Measurements from ENCODE around the gene DRC3.
"Not testable (repeated sequence)": the region's sequence is repeated elsewhere in the genome, so short reads cannot be mapped to it uniquely, and the experiment has no call there.

DRC3 gene

DNA sequence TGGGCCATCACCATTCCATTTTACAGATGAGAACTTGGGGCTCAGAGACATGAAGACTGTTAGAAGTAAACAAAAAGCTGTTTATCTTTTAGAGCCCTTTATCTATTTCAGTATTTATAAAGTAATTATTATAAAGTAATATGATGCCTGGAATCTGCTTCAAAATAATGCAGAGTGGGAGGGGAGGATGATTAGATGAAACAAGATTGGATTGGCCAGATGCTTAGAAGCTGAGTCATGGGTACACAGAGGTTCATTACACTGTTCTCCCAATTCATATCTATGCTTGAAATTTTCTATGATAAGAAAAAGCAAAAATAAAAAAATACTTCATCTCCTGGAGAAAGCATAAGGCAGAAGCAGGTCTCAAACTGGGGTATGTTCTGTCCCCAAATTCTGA is 29.8 kb upstream of the DRC3 start:
- no peak for DNase-seq

DNA sequence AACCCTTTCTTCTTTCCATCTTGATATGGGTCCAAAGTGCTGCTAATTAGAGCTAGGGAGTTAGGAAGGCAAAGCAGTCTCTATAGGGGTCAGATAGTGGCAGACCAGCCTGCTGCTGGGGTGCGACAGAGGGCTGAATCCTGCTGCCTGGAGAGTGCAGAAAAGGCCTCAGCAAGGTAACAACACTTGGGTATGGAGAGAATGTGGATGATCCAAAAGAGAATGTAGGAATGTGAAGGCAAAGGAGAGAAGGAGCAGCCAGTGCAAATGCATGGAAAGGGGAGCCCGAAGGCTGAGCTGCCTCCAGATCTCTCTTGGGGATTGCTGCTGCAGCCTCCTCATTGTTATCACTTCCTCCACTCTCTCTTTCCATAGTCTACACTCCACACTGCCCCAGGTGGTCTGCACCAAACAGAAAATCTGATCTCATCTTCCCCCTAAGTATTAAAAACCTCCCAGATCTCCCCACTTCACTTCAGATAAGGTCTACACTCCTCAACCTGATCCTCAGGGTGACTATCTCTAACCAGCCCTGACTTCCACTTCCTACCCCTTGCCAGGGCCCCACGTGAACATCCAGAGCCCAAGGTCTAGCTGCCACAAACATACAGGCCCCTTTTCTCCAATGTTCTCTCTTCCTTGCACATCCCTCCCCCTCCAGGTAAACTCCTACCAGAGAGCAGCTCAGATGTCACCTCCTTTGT is 29.2 kb upstream of the DRC3 start:
- no peak for DNase-seq

DNA sequence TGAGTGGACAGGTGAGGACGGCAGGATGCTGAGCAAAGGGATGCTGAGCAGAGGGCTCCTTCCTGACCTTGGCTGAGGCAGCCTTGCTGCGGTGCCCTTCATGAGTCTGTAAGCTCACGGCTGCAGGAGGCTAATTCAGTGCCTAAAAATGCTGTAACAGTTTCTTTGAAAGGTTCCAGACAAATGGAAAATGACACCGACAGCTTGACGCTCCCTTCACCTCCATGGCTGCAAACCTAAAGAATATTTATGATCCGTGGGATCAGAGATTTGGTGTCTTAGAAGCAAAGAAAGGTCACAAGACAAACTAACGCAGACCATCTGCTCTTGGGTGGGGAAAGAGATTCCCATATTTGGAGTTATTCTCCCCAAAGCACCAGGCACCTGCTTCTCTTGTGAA is 28.4 kb upstream of the DRC3 start:
- DNase-seq = no peak

DNA sequence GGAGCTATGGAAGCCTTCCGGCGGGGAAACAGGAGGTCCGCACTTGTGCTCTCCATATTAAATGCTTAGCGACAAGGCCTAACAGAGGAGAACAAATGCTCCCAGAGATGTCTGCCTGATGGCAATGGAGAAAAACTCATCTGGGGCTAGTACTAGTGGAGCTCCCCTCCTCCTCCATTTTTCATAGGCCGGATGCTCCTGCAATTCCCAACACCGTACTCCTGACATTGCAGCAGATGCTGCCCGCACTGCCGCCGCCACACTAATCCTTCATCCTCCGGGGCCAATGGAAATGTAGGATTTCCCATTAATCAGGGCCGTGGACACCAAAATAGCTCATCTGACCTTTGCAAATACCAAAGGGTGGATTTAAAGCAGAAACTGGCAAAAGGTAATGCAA is 27.9 kb upstream of the DRC3 start:
- no peak for DNase-seq

DNA sequence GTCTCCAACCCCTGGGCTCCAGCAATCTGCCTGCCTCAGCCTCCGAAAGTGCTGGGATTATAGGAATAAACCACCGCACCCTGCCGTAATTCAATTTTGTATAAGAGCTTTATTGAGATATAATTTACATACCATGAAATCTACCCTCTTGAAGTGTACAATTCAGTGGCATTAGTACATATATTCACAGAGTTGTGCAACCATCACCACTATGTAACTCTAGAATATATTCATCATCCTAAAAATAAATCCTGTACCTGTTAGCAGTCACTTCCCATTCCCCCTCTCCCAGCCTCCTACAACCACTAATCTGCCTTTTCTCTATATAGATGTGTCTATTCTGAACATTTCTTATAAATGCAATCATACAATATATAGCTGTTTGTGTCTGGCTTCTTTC is 26.6 kb upstream of the DRC3 start:
- DNase-seq = no peak

DNA sequence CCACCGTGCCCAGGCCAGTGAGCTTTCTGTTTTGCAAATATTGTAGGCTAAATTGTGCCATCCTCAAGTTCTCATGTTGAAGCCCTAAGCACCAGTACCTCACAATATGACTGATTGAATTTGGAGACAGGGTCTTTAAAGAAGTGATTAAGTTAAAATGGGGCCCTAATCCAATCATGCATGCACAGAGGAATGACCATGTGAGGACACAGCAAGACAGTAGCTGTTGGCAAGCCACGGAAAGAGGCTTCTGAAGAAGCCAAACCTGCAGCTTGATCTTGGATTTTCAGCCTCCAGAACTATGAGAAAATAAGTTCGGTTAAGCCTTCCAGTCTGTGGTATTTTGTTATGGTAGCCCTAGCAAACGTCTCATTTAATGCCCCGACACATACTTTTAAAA is 25.4 kb upstream of the DRC3 start:
- no peak for DNase-seq

DNA sequence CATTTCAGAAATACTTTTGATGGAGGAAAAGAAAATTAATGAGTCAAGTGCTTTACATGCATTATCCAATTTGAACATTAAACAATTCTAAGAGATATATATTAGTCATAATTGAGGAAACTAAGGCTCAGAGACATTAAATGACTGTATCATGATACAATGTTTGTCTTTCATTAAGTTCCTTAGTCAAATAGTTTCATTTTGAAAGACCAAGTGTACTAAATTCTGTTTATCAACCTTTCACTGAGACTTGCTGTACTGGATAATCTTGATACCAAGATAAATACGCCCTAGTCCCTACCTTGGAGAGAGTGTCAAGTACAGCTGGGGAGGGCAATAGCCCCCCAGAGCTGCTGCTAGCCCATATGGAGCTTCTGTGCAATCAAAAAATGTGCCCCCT is 24.7 kb upstream of the DRC3 start:
- DNase-seq = no peak

DNA sequence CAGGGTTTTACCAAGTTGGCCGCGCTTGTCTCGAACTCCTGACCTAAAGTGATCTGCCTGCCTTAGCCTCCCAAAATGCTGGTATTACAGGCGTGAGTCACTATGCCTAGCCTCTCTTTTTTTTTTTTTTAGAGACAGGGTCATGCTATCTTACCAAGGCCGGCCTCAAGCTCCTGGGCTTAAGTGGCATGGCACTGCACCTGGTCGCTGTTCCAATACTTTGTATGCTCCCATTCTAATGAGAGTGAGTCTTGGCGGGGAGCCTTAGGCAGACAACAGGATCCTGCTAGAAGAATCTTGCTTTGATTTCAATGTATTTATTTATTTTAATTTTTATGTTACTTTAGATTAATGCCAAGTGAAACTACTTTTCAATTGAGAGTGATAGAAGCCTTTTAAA is 22.3 kb upstream of the DRC3 start:
- no peak for DNase-seq

DNA sequence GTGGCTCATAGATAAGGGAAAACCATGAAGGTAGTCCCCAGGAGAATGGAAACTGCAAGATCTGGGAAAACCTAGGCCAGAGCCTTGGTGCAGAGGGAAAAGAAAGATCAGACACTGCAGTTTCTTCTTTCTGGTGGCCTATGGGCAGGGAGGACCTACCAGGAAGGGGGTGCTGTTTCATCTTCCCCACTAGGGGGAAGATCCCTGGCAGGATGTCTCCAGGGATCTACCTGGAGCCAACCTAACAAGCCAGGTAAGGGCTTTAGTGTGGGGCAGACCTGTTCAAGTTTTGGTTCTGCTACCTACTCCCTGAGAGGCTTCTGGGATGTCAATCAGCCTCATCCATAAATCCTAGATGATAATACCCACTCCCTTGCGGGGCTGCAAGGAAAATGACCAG is 21.9 kb upstream of the DRC3 start:
- DNase-seq = no peak

DNA sequence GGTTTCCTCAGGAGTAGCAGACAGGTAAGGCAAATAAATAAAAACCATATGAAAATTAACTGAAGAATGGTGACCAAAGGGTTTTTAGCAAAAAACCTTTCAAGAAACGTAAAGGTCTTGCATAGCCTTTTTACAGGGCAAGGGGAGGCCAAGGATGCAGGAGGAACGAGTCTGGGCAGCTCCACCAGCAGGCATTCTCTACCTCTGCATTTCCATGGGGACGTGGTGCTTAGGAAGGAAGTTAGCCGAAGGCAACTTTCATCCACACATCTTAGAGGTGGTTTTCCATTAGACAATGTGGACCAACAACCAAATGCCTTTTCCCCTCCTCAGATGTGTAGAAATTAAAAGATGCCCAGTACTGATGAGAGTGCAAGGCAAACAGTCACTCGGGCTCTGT is 21.1 kb upstream of the DRC3 start:
- DNase-seq = no peak

DNA sequence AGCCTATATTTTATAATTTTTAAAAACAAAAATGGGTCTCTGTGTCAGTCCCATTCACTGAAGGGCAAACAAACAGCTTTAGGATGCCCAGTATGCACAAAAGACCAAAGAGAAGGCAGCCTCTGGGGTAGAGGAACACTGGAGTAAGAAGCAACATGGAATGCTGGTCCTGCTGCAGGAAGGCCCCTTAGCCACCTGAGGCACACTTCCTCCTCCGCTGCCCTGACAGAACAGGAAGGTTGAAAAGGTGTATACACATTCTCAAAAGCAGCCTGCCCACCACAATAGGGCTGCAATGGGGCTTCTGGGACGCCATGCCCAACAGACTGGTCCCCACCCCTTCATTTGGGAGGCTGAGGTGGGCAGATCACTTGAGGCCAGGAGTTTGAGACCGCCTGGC is 20.0 kb upstream of the DRC3 start:
- DNase-seq = no peak

DNA sequence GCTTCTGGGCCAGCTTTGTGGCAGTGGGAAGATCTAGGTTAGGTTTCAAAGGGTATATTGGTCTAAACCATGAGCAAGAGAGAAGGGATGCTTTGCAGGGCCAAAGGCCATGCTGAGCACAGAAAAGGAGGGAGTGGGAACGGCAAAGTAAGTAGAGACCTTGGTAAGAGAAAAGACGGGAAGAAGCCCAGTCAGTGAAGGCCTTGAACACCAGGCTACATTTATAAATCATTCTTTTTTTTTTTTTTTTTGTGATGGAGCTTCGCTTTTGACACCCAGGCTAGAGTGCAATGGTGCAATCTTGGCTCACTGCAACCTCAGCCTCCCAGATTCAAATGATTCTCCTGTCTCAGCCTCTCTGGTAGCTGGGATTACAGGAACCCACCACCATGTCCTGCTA is 18.6 kb upstream of the DRC3 start:
- DNase-seq = no peak

DNA sequence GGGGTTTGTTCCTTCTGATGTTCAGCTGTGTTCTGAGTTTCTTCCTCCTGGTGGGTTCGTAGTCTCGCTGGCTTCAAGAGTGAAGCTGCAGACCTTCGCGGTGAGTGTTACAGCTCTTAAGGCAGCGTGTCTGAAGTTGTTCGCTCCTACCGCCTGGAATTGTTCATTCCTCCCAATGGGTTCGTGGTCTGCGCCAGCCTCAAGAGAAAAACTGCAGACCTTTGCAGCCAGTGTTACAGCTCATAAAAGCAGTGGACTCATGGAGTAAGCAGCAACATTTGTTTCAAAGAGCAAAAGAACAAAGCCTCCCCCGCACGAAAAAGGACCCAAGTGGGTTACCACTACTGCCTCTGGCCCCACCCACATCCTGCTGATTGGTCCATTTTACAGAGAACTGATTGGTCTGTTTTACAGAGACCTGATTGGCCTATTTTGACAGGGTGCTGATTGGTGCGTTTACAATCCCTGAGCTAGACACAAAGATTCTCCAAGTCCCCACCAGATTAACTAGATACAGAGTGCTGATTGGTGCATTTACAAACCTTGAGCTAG is 16.8 kb upstream of the DRC3 start:
- DNase-seq = not testable (repeated sequence)

DNA sequence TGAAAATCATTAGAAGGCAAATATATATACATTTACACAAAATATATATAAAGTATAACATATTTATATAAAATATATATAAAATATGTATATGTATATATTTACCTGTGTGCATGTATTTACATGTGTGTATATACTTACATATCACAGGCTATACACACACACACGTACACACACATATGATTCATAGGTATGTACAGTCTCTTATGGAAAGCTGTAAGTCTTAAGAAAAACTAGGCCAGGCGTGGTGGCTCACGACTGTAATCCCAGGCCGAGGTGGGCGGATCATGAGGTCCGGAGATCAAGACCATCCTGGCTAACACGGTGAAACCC is 15.1 kb upstream of the DRC3 start:
- DNase-seq = no peak

DNA sequence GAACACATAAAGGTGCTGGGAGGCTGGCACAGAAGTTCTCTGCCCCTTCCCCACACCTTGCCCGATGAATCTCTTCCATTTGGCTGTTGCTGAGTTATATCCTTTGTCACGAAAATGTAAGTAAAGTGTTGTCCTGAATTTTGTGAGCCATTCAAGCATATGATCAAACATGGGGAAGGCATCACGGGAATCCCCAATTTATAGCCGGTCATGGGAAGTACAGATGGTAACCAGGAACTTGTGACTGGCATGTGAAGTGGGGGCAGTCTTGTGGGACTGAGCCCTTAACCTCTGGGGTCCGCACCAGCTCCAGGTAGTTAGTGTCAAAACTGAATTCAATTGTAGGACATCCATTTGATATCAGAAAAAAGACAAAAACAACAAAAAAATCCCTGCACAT is 13.7 kb upstream of the DRC3 start:
- no peak for DNase-seq

DNA sequence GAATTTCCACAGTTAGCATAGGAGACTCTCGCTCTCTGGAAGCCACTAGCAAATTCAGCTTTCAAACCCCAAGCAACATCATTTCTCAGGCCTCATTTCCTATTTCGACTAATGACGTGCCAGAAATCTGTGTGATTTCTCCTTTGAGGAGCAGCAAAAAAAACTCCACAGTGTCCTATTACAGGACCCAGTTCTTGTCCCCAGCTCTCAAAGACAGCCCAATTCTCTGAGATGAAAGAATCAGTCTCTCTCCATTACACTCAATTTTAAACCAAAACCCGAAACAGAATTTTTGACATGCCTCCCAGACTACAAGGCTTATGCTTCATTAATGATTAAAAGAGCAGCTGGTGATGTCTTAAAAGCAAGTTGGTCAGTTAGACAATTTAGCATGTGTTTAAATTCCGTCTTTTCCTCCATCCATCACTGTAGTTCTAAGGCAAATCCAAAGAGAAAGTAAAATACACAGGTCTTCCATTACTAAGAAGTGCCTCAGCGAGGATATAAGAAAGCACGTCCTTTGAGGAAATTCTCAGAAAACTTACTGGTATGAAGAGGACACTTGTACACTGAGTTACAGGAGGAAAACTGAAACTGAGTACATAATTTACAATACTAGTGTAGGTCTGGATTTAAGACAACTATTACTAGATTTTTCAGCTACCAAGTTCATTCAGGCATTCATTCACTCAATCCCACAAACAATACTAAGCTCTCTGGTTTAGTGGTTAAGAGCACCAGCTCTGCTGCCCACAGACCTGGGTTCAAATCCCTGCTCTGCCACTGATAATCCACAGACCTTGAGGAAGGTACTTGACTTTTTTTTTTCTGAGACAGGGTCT is 12.9 kb upstream of the DRC3 start:
- no peak for DNase-seq

DNA sequence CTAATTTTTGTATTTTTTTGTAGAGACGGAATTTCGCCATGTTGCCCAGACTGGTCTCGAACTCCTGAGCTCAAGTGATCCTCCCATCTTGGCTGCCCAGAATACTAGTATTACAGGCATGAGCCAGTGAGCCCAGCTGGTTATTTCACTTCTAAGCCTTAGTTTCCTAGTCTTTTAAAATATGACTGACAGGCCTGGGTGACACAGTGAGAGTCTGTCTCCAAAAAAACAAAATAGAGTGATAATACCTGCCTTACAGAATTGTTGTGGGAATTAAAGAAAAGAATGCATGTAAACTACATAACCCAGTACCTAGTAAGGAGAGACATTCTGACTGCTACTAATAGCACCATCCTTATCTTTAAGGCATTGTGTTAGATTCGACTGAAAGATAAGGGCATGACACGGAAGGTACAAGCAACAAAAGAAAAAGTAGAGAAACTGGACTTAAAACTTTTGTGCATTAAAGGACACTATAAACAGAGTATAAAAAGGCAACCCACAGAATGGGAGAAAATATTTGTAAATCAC is 12.1 kb upstream of the DRC3 start:
- DNase-seq = no peak

DNA sequence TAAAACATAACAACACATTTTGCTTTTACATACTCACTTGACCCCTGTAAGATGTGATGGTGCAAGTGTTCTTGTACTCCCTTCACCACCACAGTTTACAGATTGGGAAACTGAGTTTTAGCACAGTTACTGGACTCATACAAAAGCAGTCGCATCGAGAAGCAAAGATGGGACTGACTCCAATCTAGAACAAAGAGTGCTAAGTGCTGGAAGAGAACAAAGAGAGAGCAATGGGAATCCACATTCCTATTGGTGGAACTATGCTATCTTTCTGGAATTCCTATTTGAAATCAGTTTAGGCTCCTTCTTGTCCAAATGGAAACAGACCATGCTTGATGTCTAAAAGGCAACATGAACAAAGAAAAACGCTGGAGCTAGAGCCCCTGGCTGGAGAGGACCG is 9.6 kb upstream of the DRC3 start:
- DNase-seq = no peak

DNA sequence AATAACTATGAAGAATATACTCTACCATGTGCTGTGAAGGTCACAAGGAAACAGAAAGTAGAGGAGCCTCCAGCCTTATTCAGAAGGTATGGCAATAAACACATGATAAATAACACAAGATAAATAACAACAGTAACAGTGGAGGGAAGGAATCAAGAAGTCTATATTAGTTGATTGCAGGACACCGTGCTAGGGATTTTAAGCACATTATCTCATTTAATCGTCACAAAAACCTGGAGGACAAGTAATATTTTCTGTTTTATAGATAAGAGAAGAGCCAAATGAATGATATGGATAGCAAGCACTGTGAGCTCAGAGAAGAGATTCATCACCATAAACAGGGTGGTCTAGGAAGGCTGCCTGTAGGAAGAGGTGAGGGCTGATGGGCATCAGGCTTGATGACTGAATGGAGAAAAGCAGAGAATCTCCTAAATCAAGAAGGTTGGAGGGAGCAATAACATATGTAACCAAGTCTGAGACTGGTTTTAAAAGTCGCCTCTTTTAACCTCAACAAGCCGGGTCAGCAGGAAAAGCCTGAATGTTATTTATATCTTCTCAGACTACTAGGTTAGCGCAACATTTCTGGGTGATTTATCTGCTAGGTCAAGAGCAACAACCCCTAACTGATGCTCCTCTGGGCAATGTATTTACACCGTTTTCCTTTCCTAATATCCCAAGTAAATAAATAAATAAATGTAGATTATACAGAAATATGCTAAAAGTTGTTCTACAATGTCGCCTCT is 8.8 kb upstream of the DRC3 start:
- no peak for DNase-seq

DNA sequence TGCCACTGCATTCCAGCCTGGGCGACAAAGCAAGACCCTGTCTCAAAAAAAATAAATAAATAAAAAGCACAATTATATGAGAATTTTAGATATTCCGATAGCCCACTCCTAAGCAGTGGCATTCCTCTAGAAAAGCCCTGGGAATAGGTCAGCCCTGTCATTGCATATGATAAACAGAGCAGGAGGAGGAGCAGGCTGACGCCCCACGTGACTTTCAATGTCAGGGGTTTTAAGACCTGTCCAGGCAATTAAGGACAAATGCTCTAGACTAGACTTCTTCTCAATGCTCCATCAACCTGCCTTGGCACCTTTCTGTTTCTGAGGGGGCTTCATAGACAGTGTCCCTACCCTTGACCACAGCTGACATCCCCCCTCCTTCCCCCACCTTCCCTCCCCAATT is 8.0 kb upstream of the DRC3 start:
- DNase-seq = no peak

DNA sequence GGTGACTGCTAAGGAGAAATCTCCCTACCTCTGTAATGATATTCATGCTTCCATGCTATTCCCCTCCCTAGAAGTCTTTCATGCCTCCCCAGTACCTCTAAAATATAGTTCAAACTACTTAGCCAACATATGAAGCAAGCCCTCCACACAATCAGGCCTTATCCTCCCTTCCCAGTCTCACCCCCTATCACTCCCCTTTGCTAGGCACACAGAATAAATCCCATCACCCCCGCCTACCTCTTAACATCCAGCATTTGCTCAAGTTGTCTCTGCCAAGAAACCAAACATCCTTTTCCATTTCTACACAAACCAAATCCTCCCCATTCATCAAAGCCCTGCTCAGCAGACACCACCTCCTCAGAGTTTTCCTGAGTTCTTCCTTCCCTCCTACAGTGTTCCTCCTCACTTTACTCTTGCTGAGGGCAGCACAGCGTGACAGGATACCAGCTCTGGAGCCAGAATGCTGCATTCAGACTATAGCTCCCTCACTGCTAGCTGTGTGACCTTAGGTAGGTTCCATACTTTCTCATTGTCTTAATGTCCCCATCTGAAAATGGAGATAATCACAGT is 7.4 kb upstream of the DRC3 start:
- DNase-seq = no peak

DNA sequence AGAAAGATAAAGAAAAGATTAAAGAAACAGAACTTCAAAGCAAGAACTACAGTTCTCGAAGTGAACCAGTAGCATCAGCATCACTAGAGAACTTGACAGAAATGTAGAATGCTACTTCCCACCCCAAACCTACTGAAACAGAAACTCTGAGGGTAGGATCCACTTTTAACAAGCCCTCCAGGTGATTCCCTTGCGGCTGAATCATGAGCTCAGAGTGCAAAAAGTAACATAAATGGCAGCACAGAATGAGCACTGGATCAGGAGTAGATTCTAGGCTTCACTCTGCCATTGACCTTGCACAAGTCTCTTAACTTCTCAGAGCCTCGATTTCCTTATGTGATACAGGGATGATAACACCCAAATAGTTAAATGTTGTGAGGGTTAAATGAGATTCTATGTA is 6.3 kb upstream of the DRC3 start:
- DNase-seq = no peak
